ENCODE measurements around the gene OGN. TPM values are rescaled to one million over a fixed set of nuclear protein-coding genes. Genes with fewer than 3 reads are reported as not detected.
"Not testable (repeated sequence)": the region's sequence is repeated elsewhere in the genome, so short reads cannot be mapped to it uniquely, and the experiment has no call there.

Gene OGN
- 1.3 TPM for polyA plus RNA-seq (2013, experiment 1 of 2; ENCODE audit: insufficient read length)
- polyA plus RNA-seq (2013, experiment 2 of 2; ENCODE audit: insufficient read length): 2.2 TPM

- no peak for DNase-seq
These were observed at the start of gene OGN for GRCh38 chr9:92404042-92404836. Gene OGN, minus strand, starts transcription at chr9:92404578. Its CDS starts 1,171 bp downstream, at chr9:92403407.

GRCh38 chr9:92446536-92446935 is 42.2 kb upstream of the OGN start:
- DNase-seq: peak; percentile 54

GRCh38 chr9:92444841-92445240 is 40.5 kb upstream of the OGN start:
- no peak for DNase-seq

GRCh38 chr9:92440751-92441046 is 36.3 kb upstream of the OGN start:
- no peak for DNase-seq

GRCh38 chr9:92439921-92440750 is 35.8 kb upstream of the OGN start:
- peak; percentile 19 for DNase-seq

GRCh38 chr9:92438900-92439526 is 34.6 kb upstream of the OGN start:
- DNase-seq: peak; percentile 27

GRCh38 chr9:92435263-92435662 is 30.9 kb upstream of the OGN start:
- DNase-seq: no peak

GRCh38 chr9:92432972-92433548 is 28.7 kb upstream of the OGN start:
- no peak for DNase-seq

- DNase-seq: no peak
These were observed 28.0 kb upstream of the OGN start for GRCh38 chr9:92432350-92432749.

GRCh38 chr9:92429836-92430235 is 25.5 kb upstream of the OGN start:
- no peak for DNase-seq

- no peak for DNase-seq
These were observed 22.2 kb upstream of the OGN start for GRCh38 chr9:92426501-92427145.

- peak; percentile 47 for DNase-seq
These were observed 21.1 kb upstream of the OGN start for GRCh38 chr9:92425474-92425873.

- no peak for DNase-seq
These were observed 20.0 kb upstream of the OGN start, which contains the start of gene OMD for GRCh38 chr9:92424340-92424739. Gene OMD, minus strand, starts transcription at chr9:92424471. Its CDS starts 6,913 bp downstream, at chr9:92417558.

GRCh38 chr9:92423612-92424011 is 19.2 kb upstream of the OGN start:
- DNase-seq: no peak

GRCh38 chr9:92422611-92423338 is 18.4 kb upstream of the OGN start:
- no peak for DNase-seq

GRCh38 chr9:92414566-92414965 is 10.2 kb upstream of the OGN start:
- DNase-seq: no peak

GRCh38 chr9:92411157-92411556 is 6.8 kb upstream of the OGN start:
- not testable (repeated sequence) for DNase-seq

- no peak for DNase-seq
These were observed 4.5 kb upstream of the OGN start for GRCh38 chr9:92408747-92409478.

GRCh38 chr9:92407818-92408217 is 3.4 kb upstream of the OGN start:
- no peak for DNase-seq

GRCh38 chr9:92406477-92406876 is 2.1 kb upstream of the OGN start:
- DNase-seq: no peak

- no peak for DNase-seq
These were observed 1.4 kb upstream of the OGN start for GRCh38 chr9:92405818-92406217.
